Vein endothelial cell (primary cell): ENCODE data around the gene HAGH. TPM values are rescaled to one million over a fixed set of nuclear protein-coding genes. Genes with fewer than 3 reads are reported as not detected.

Experiments
- total RNA-seq: library from RNA; depleted of rRNA; stranded (reverse); fragments of >200 nt; gene quantifications from 2 replicates; pipeline ENCODE4 v1.2.3, GENCODE V29; 2012

The HAGH gene
- total RNA-seq, result 50.9 and 62.7 TPM in 2 replicates

GRCh38 chr16:1826691-1827573 is at the start of gene HAGH, which contains the start of gene FAHD1:
Gene HAGH, minus strand, starts transcription at chr16:1826825. Its CDS starts 38 bp downstream, at chr16:1826787.
Gene FAHD1, plus strand, starts transcription at chr16:1827206. Its CDS starts 33 bp downstream, at chr16:1827239.

GRCh38 chr16:1871974-1872635 is 45.5 kb upstream of the HAGH start, which contains the start of gene MEIOB:
Gene MEIOB, minus strand, starts transcription at chr16:1872164. Its CDS starts 3,989 bp downstream, at chr16:1868175.

GRCh38 chr16:1793578-1794220 is 32.9 kb downstream of the HAGH start, which contains the start of gene IGFALS:
Gene IGFALS, minus strand, starts transcription at chr16:1793705. Its CDS starts 53 bp downstream, at chr16:1793652.

GRCh38 chr16:1782408-1783264 is 44.0 kb downstream of the HAGH start, which contains the start of the genes NUBP2 and SPSB3:
Gene NUBP2, plus strand, starts transcription at chr16:1782960. Its CDS starts 61 bp downstream, at chr16:1783021.
Gene SPSB3, minus strand, starts transcription at chr16:1782571. Its CDS starts 1,088 bp downstream, at chr16:1781483.

GRCh38 chr16:1772908-1773702 is 53.5 kb downstream of the HAGH start, which contains the start of gene MRPS34:
Gene MRPS34, minus strand, starts transcription at chr16:1773134. Its CDS starts 15 bp downstream, at chr16:1773119.

GRCh38 chr16:1772362-1772907 is 54.2 kb downstream of the HAGH start, which contains the start of gene EME2:
Gene EME2, plus strand, starts transcription at chr16:1772810. Its CDS starts 418 bp downstream, at chr16:1773228.

GRCh38 chr16:1771188-1771863 is 55.3 kb downstream of the HAGH start, which contains the start of gene NME3:
Gene NME3, minus strand, starts transcription at chr16:1771543. Its CDS starts 9 bp downstream, at chr16:1771534.

Other genes starting within 250 kb of the HAGH start
- 19.9 and 22.2 TPM in 2 replicates for gene IFT140, start 214.8 kb downstream of the HAGH start, total RNA-seq
- gene CRAMP1, start 214.5 kb downstream of the HAGH start, total RNA-seq, result 19.9 and 20.0 TPM in 2 replicates
- gene JPT2, start 148.5 kb downstream of the HAGH start, total RNA-seq, result 94.1 and 98.6 TPM in 2 replicates
- 52.2 and 62.4 TPM in 2 replicates for gene MAPK8IP3, start 120.6 kb downstream of the HAGH start, total RNA-seq
- gene NME3, start 55.3 kb downstream of the HAGH start, total RNA-seq, result 32.4 and 54.5 TPM in 2 replicates
- gene EME2, start 54.0 kb downstream of the HAGH start, total RNA-seq, result 10.6 and 14.0 TPM in 2 replicates
- gene MRPS34, start 53.7 kb downstream of the HAGH start, total RNA-seq, result 69.7 and 78.7 TPM in 2 replicates
- 38.2 and 48.7 TPM in 2 replicates for gene SPSB3, start 44.3 kb downstream of the HAGH start, total RNA-seq
- gene NUBP2, start 43.9 kb downstream of the HAGH start, total RNA-seq, result 90.8 and 92.0 TPM in 2 replicates
- gene IGFALS, start 33.1 kb downstream of the HAGH start, total RNA-seq, result not detected in 2 replicates
- gene FAHD1, start 381 bp upstream of the HAGH start, total RNA-seq, result 76.4 and 86.2 TPM in 2 replicates
- not detected in 2 replicates for gene MEIOB, start 45.3 kb upstream of the HAGH start, total RNA-seq
- gene HS3ST6, start 91.6 kb upstream of the HAGH start, total RNA-seq, result not detected in 2 replicates
- 20.5 and 21.6 TPM in 2 replicates for gene MSRB1, start 116.4 kb upstream of the HAGH start, total RNA-seq
- gene RPL3L, start 127.9 kb upstream of the HAGH start, total RNA-seq, result not detected in 2 replicates
- gene NDUFB10, start 132.7 kb upstream of the HAGH start, total RNA-seq, result 118 and 137 TPM in 2 replicates
- gene RPS2, start 138.0 kb upstream of the HAGH start, total RNA-seq, result 2,303 and 3,069 TPM in 2 replicates
- gene RNF151, start 140.0 kb upstream of the HAGH start, total RNA-seq, result not detected in 2 replicates
- 45.9 and 54.2 TPM in 2 replicates for gene TBL3, start 145.2 kb upstream of the HAGH start, total RNA-seq
- 0.33 TPM in 1 of 2 replicates, not detected in the other for gene NOXO1, start 154.6 kb upstream of the HAGH start, total RNA-seq
- 11.9 and 15.7 TPM in 2 replicates for gene GFER, start 157.4 kb upstream of the HAGH start, total RNA-seq
- gene SYNGR3, start 163.1 kb upstream of the HAGH start, total RNA-seq, result 1.9 and 6.9 TPM in 2 replicates
- 29.7 and 33.1 TPM in 2 replicates for gene ZNF598, start 183.0 kb upstream of the HAGH start, total RNA-seq
- gene NPW, start 193.0 kb upstream of the HAGH start, total RNA-seq, result 0.98 and 1.1 TPM in 2 replicates
- gene NHERF2, start 200.1 kb upstream of the HAGH start, total RNA-seq, result 40.5 and 82.0 TPM in 2 replicates
- 17.9 and 28.1 TPM in 2 replicates for gene NTHL1, start 221.0 kb upstream of the HAGH start, total RNA-seq
- gene TSC2, start 221.2 kb upstream of the HAGH start, total RNA-seq, result 67.1 and 86.9 TPM in 2 replicates